K562 (cell line): ENCODE results near the gene P2RX5. TPM values are rescaled to one million over a fixed set of nuclear protein-coding genes. Genes with fewer than 3 reads are reported as not detected.
A peak's percentile ranks its signal among the peaks of the same experiment; 100 is the strongest.

Experiments
- ATF1 ChIP-seq, 2 experiments: fragments of 450-650 bp in 1 of 2; IDR thresholded peaks; 2 replicates each; pipeline ENCODE4 v1.6.1; 2016; ENCODE audit warnings: missing compliant biosample characterization in 1 of 2, missing genetic modification characterization in 1 of 2
- CEBPG ChIP-seq, 3 experiments: fragments of 200-800 bp in 1 of 3; sonication (Bioruptor generic) in 1 of 3; sonication (generic) in 1 of 3; formaldehyde crosslinking in 1 of 3; IDR thresholded peaks in 2 of 3; conservative IDR thresholded peaks in 1 of 3; 2 replicates each; pipeline versions ENCODE4 v1.6.1 to v1.8.0; 2016 to 2022; ENCODE audit warnings: missing compliant biosample characterization in 2 of 3, missing genetic modification characterization in 2 of 3, mild to moderate bottlenecking in 1 of 3, missing genetic modification reagents in 1 of 3
- CREB5 ChIP-seq: fragments of 250-450 bp; sonication (Bioruptor Pico); IDR thresholded peaks from 2 replicates; pipeline ENCODE4 v1.5.0; 2020; ENCODE audit warnings: mild to moderate bottlenecking
- CTCFL ChIP-seq: IDR thresholded peaks from 2 replicates; pipeline ENCODE4 v1.6.1; 2011; ENCODE audit warnings: borderline replicate concordance, low read depth, mild to moderate bottlenecking, moderate library complexity, low read length; ENCODE audit not compliant: insufficient read depth, poor library complexity, severe bottlenecking
- ETS2 ChIP-seq: IDR thresholded peaks from 2 replicates; pipeline ENCODE4 v1.6.1; 2016; ENCODE audit warnings: borderline replicate concordance, missing genetic modification characterization, mild to moderate bottlenecking, moderate library complexity, missing compliant biosample characterization; ENCODE audit not compliant: poor library complexity, severe bottlenecking
- HMGXB4 ChIP-seq: sonication (generic); formaldehyde crosslinking; IDR thresholded peaks from 2 replicates; pipeline ENCODE4 v1.8.1; 2023; ENCODE audit warnings: mild to moderate bottlenecking, missing genetic modification reagents
- JUN ChIP-seq, 2 experiments: sonication (generic) in 1 of 2; formaldehyde crosslinking in 1 of 2; IDR thresholded peaks; 2 replicates each; pipeline versions ENCODE4 v1.6.1 to v1.8.0; 2012 to 2022; ENCODE audit warnings: borderline replicate concordance in 2 of 2, mild to moderate bottlenecking in 2 of 2, improper control_type of control experiment in 1 of 2, low read depth in 1 of 2, low read length in 1 of 2, missing genetic modification reagents in 1 of 2
- KLF13 ChIP-seq: fragments of 450-650 bp; IDR thresholded peaks from 2 replicates; pipeline ENCODE4 v1.6.1; 2016; ENCODE audit warnings: missing genetic modification characterization, low read depth, mild to moderate bottlenecking, missing compliant biosample characterization, moderate library complexity, borderline replicate concordance
- RUNX1 ChIP-seq: sonication (generic); IDR thresholded peaks from 2 replicates; pipeline ENCODE4 v1.6.1; 2016; ENCODE audit warnings: antibody characterized with exemption, low read depth
- ZBTB9 ChIP-seq: fragments of 450-650 bp; formaldehyde crosslinking; IDR thresholded peaks from 2 replicates; pipeline ENCODE4 v1.4.0; 2020; ENCODE audit warnings: mild to moderate bottlenecking, moderate library complexity
- ZFX ChIP-seq: sonication (generic); formaldehyde crosslinking; IDR thresholded peaks from 2 replicates; pipeline ENCODE4 v1.8.0; 2022; ENCODE audit warnings: mild to moderate bottlenecking, missing genetic modification reagents, moderate library complexity
- ZNF217 ChIP-seq: sonication (generic); formaldehyde crosslinking; IDR thresholded peaks from 2 replicates; pipeline ENCODE4 v1.8.0; 2022; ENCODE audit warnings: mild to moderate bottlenecking, missing genetic modification reagents
- ZNF253 ChIP-seq: fragments of 250-450 bp; sonication (Bioruptor Pico); conservative IDR thresholded peaks from 2 replicates; pipeline ENCODE4 v1.6.1; 2021; ENCODE audit warnings: mild to moderate bottlenecking
- ZNF354B ChIP-seq: fragments of 250-450 bp; sonication (Bioruptor Pico); IDR thresholded peaks from 2 replicates; pipeline ENCODE4 v1.4.0; 2020
- ZNF76 ChIP-seq: fragments of 250-450 bp; sonication (Bioruptor Pico); IDR thresholded peaks from 2 replicates; pipeline ENCODE4 v1.4.0; 2020; ENCODE audit warnings: mild to moderate bottlenecking, moderate library complexity, borderline replicate concordance
- polyA plus RNA-seq, 8 experiments: library from polyadenylated mRNA; depleted of rRNA in 4 of 8; stranded (reverse) in 5 of 8; unstranded in 3 of 8; fragments of >200 nt; fragmentation: Nextera tagmentation in 2 of 8; fragmentation: Illumina TruSeq in 1 of 8; extraction: Ambion mirVana in 2 of 8; extraction: Trizol in 1 of 8; gene quantifications; 2 replicates each; pipeline versions ENCODE4 v1.2.1 to v1.2.3, GENCODE V29; 2011 to 2014; ENCODE audit warnings: inconsistent platforms in 1 of 8, missing spikeins in 1 of 8
- total RNA-seq, 7 experiments: library from RNA; depleted of rRNA in 6 of 7; stranded (reverse); fragments of >200 nt in 6 of 7; fragmentation: Illumina TruSeq in 2 of 7; extraction: Trizol in 2 of 7; gene quantifications; 2 replicates each; pipeline versions ENCODE4 v1.2.1 to v1.2.3, GENCODE V29; 2011 to 2021; ENCODE audit warnings: low replicate concordance in 1 of 7
- TF ChIP-seq, protein P1 (sequence below): fragments of 450-650 bp; IDR thresholded peaks from 2 replicates; pipeline ENCODE4 v1.6.1; 2016; ENCODE audit warnings: low read depth, mild to moderate bottlenecking, moderate library complexity

P2RX5 gene
- total and polyA plus RNA-seq, 9 of the 15 experiments (the other 6 are each of a cell fraction or from before 2014, with no cell fraction given), result 0.31 to 4.0 (median 1.3) TPM

DNA sequence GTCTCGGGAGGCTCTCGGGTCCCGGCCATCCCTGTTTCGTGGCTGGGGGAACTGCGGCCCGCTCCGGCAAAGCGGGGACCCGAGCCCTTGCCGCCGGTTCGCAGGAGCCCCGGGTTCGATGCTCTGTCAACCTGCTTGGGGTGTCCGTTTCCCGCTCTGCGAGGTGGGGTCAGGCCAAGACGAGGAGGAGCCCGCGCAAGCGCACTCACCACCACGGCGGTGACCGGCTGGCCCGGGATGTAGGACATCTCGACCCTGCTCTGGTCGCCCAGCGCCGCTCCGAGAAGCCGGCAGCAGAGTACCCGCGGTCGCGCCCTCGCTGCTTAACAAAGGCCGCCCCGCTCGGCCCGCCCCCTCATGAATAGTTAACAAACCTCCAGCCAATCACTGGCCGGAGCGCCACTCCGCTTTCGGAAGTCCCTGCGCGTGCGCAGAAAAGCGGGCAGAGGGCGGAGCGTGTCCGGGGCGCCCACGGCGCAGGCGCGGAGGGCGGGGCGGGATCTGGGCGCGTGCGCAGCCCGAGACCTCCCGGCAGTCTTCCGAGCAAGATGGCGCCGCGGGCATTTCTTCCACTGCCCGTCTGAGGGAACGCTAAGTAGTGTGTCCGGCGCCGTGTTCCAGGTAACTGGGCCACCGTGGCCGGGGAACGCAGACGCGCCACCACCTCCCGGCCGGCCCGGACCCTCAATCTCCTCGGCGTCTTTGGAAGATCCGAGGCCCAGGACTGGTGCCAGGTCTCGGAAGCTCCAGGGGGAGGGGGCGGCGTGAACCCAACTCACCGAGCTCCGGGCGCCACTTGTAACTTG, 27.5 kb downstream of the P2RX5 start, which contains the start of the genes EMC6 and TAX1BP3 (continued):
- TF ChIP-seq ATF1 (CRISPR knock-in tag; IDR thresholded peaks at IDR 0.05) (no peak), ATF1 (tag; IDR thresholded peaks at IDR 0.05) (no peak; the same call in 1 of the 2 replicates), CEBPG (CRISPR knock-in tag; IDR thresholded peaks at IDR 0.05) (no peak), CEBPG (tag; conservative IDR thresholded peaks at IDR 0.05 in 1 of 2, IDR thresholded peaks at IDR 0.05 in 1 of 2) (no peak), CREB5 (no peak), ZNF217 (no peak), ZFX (CRISPR knock-in tag) (peak; percentile 84), ZBTB9 (CRISPR knock-in tag) (0 out of 2 replicates have a peak, but pooled peaks have one; percentile 25), HMGXB4 (no peak), JUN (IDR thresholded peaks at IDR 0.05; ENCODE audit: borderline replicate concordance, low read depth, low read length) (no peak), JUN (CRISPR knock-in tag; IDR thresholded peaks at IDR 0.05; ENCODE audit: borderline replicate concordance) (no peak), ZNF354B (CRISPR knock-in tag) (no peak), RUNX1 (no peak), ZNF76 (CRISPR knock-in tag) (no peak), ZNF253 (CRISPR knock-in tag) (no peak), KLF13 (tag) (no peak), ETS2 (tag) (no peak), CTCFL (no peak)
- TF ChIP-seq, protein P1, sequence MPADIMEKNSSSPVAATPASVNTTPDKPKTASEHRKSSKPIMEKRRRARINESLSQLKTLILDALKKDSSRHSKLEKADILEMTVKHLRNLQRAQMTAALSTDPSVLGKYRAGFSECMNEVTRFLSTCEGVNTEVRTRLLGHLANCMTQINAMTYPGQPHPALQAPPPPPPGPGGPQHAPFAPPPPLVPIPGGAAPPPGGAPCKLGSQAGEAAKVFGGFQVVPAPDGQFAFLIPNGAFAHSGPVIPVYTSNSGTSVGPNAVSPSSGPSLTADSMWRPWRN, result no peak
